Sigmoid colon (tissue), 4 donors: ENCODE measurements around the gene TSPEAR.

Experiments used
- CTCF ChIP-seq, 4 experiments: fragments of 450-650 bp in 3 of 4; fragments of 200-600 bp in 1 of 4; IDR thresholded peaks; one replicate each; pipeline ENCODE4 v1.5.1; 2016 to 2019; ENCODE audit warnings: antibody characterized with exemption in 4 of 4, mild to moderate bottlenecking in 3 of 4, moderate library complexity in 2 of 4
- EP300 ChIP-seq, 4 donors: sonication (generic); formaldehyde crosslinking; IDR thresholded peaks; one replicate each; pipeline ENCODE4 v1.6.1; 2017; ENCODE audit warnings: antibody characterized with exemption in 4 of 4
- POLR2AphosphoS5 ChIP-seq, 4 donors: sonication (generic); formaldehyde crosslinking; IDR thresholded peaks; one replicate each; pipeline ENCODE4 v1.6.1; 2017; ENCODE audit warnings: antibody characterized with exemption in 4 of 4

DNA sequence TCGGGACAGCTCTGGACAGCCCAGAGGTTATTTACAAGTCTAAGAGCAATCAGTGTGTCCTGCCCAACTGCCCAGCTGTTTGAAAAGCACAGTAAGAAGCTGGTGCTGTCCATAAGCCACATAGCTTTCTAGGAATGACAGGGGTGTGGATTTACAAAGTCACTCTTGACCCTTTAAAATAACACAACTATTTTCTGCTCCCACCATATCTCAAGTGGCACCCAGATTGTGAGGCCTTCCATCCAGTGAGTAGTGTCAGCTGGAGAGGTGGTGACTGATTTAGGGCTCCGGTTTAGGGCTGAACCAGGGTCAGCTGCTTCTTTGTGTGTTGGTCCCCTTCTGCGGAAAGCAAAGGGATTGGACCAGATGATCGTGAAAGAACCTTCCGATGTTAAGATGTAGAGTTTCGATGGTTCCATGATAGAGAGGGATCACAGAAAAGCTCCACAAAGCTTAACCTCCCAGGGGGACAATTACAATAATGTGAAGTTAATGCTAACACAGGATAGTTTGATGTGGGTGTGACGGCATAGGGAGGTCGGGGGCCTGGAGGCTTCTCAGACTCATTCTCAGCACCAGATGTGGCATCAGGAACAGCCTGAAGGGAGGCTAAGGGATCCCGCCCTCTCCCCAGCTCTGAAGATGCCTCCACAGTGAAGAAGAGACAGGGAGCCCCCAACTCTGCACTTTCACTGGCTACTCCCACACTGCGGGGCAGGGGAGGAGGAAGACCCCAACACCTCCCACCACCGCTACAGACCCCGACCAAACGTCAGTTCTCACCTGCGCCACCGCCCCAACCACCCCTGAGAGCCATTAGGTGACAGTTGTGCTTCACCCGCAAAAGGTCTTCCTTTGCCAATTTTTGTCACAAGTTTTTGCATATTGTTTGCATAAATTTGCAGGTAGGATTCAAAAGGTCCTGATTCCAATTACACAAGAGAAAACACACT, 215.5 kb downstream of the TSPEAR start:
- TF ChIP-seq CTCF (IDR thresholded peaks at IDR 0.05) (no peak), EP300 (IDR thresholded peaks at IDR 0.05) (no peak), POLR2AphosphoS5 (IDR thresholded peaks at IDR 0.05) (no peak)
